Activated naive CD8-positive, alpha-beta T cell treated with anti-CD3 and anti-CD28 coated beads, Interleukin-2, amount 10 ng/mL, durations not matched to agents 7 days and 5 days (primary cell): Measurements from ENCODE around the gene MINDY4. TPM values are rescaled to one million over a fixed set of nuclear protein-coding genes. Genes with fewer than 3 reads are reported as not detected.

Experiments used
- ATAC-seq: fragments of 150-1000 bp; cut with Tn5 transposase; one replicate; pipeline ENCODE4 v1.10.0; 2021; ENCODE audit warnings: low read depth, moderate library complexity
- POLR2A ChIA-PET: fragments of 350-600 bp; sonication (Branson Sonifier 250); formaldehyde crosslinking; loops from one replicate; lab custom pipeline; 2021; ENCODE audit warnings: antibody characterized with exemption; lab: Charles Lee
- DNase-seq: peaks from one replicate; pipeline ENCODE4 v3.0.0; 2021
- H3K27ac Mint-ChIP-seq: one replicate; pipeline ENCODE4 v1.8.0; 2022; ENCODE audit warnings: mild to moderate bottlenecking, mixed read lengths
- H3K27me3 Mint-ChIP-seq: one replicate; pipeline ENCODE4 v1.8.0; 2022; ENCODE audit warnings: mild to moderate bottlenecking, moderate library complexity, mixed read lengths
- H3K36me3 Mint-ChIP-seq: one replicate; pipeline ENCODE4 v1.8.0; 2021; ENCODE audit warnings: mild to moderate bottlenecking, mixed read lengths
- H3K4me1 Mint-ChIP-seq: one replicate; pipeline ENCODE4 v1.8.0; 2021; ENCODE audit warnings: mixed read lengths
- H3K4me3 Mint-ChIP-seq: one replicate; pipeline ENCODE4 v1.8.0; 2022; ENCODE audit warnings: mild to moderate bottlenecking, moderate library complexity, mixed read lengths
- H3K9me3 Mint-ChIP-seq: one replicate; pipeline ENCODE4 v1.8.0; 2021; ENCODE audit warnings: mixed read lengths
- total RNA-seq, 2 experiments: library from RNA; stranded (reverse); gene quantifications; one replicate each; pipeline ENCODE4 v1.2.3, GENCODE V29; 2021

Gene MINDY4
- total RNA-seq, 2 experiments from 2014 or later: 1.1 to 1.6 TPM

- H3K9me3 Mint-ChIP-seq: peaks cover 5% of the 10 kb centered on the region
- H3K4me1 Mint-ChIP-seq: no peaks in the 10 kb centered on the region
- no peak overlapping the region for H3K27ac Mint-ChIP-seq
- DNase-seq (no peak), ATAC-seq (no peak)
- POLR2A ChIA-PET: no interaction called here
- H3K4me3 Mint-ChIP-seq: no peak overlapping the region
- no peaks in the 10 kb centered on the region for H3K36me3 Mint-ChIP-seq
- peaks cover 51% of the 10 kb centered on the region for H3K27me3 Mint-ChIP-seq
Measured at GRCh38 chr7:30941582-30942323, 170.5 kb downstream of the MINDY4 start.

Other genes starting within 250 kb of the MINDY4 start
- 100 to 1,000 TPM; 150 to 154 TPM for gene GARS1, start 176.5 kb upstream of the MINDY4 start, total RNA-seq
- not detected for gene CRHR2, start 89.0 kb upstream of the MINDY4 start, total RNA-seq
- gene INMT, start 19.3 kb upstream of the MINDY4 start, total RNA-seq: under 1 TPM; 0.30 to 0.37 TPM
- under 1 TPM in 1 of 2 experiments, not detected in 1; 0.23 TPM for gene AQP1, start 140.4 kb downstream of the MINDY4 start, total RNA-seq
- not detected for gene GHRHR, start 192.5 kb downstream of the MINDY4 start, total RNA-seq